HT1080 (cell line): ENCODE results near the gene ADGRE2. TPM values are rescaled to one million over a fixed set of nuclear protein-coding genes. Genes with fewer than 3 reads are reported as not detected.

ENCODE experiments used
- small RNA-seq: library from RNA; depleted of rRNA; stranded (forward); fragments of <200 nt; gene quantifications from one replicate; pipeline ENCODE3, GENCODE V24; 2014
- total RNA-seq: library from RNA; depleted of rRNA; stranded (reverse); fragments of >200 nt; shearing (Covaris generic); gene quantifications from 2 replicates; pipeline ENCODE4 v1.2.3, GENCODE V29; 2014; rRNA removed

Gene ADGRE2
- total RNA-seq, 1 experiment from 2014 or later: not detected

Small RNA genes lying within 50 kb of the gene (small RNA-seq; reads per million reads assigned to genes)
- 0.07 reads per million for gene AC005255.1

Other genes with a start within 250 kb of the ADGRE2 start
- 97.1 and 144 TPM in 2 replicates for gene TECR, start 249.0 kb downstream of the ADGRE2 start, total RNA-seq
- gene NDUFB7, start 206.5 kb downstream of the ADGRE2 start, total RNA-seq: 284 and 475 TPM in 2 replicates
- gene CLEC17A, start 195.5 kb downstream of the ADGRE2 start, total RNA-seq: not detected in 2 replicates
- gene ADGRE3, start 103.7 kb downstream of the ADGRE2 start, total RNA-seq: not detected in 2 replicates
- 7.9 TPM in 2 replicates for gene ZNF333, start 88.5 kb downstream of the ADGRE2 start, total RNA-seq
- not detected in 2 replicates for gene OR7A5, start 56.6 kb upstream of the ADGRE2 start, total RNA-seq
- not detected in 2 replicates for gene OR7C1, start 56.6 kb upstream of the ADGRE2 start, total RNA-seq
- not detected in 2 replicates for gene OR7A10, start 70.4 kb upstream of the ADGRE2 start, total RNA-seq
- not detected in 2 replicates for gene OR7A17, start 107.6 kb upstream of the ADGRE2 start, total RNA-seq
- not detected in 2 replicates for gene OR7C2, start 162.9 kb upstream of the ADGRE2 start, total RNA-seq
- gene SLC1A6, start 201.3 kb upstream of the ADGRE2 start, total RNA-seq: not detected in 2 replicates